ENCODE results near the gene EFCAB14.
"Not testable (repeated sequence)": the region's sequence is repeated elsewhere in the genome, so short reads cannot be mapped to it uniquely, and the experiment has no call there.

Gene EFCAB14, protein sequence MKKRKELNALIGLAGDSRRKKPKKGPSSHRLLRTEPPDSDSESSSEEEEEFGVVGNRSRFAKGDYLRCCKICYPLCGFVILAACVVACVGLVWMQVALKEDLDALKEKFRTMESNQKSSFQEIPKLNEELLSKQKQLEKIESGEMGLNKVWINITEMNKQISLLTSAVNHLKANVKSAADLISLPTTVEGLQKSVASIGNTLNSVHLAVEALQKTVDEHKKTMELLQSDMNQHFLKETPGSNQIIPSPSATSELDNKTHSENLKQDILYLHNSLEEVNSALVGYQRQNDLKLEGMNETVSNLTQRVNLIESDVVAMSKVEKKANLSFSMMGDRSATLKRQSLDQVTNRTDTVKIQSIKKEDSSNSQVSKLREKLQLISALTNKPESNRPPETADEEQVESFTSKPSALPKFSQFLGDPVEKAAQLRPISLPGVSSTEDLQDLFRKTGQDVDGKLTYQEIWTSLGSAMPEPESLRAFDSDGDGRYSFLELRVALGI

DNA sequence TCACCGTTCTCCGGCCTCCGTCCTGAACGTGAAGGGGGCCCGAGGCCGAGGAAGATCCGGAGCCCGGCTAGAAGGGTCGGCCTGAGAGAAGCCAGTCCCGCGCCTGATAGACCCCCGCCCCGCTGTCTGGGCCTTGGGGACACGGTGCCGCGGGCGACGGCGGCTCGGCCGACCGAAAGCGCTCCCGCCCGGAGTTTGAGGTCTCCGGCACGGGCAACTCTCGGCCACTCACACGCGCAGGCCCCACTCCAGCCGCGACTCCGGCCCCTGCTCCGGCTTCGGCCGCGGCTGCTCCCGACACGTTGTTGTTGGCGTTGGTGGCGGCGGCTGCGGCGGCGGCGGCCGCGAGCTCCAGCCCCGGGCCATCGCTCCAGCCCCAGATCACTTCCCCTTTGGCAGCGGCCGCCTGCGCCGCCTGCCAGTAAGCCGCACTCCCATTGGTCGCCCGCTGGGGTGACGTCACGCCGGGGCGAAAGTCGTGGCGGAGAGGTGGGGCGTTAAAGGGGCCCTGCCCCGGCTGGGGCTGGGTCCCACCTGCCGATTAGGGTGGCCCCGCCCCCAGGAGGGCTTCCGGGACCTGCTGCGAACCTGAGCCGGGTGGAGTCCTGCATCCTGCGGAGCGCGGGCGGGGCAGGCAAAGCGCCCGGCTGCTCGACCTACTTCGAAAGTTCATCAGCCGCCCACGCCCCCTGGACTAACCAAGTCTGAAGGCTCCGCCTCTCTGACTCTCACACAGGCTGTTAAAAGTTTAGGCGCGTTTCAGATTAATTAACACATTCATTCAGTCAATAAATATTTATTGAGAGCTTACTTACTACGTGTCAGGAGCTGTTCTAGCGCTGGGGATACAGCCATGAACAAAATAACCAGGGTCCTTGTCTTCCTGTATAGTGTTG is at the start of gene EFCAB14:
EFCAB14 (minus strand) TSS at position 388 of the 896 bp plus-strand sequence. CDS start 1,027 bp downstream, outside the sequence.
- DNase-seq = peak; percentile 84

DNA sequence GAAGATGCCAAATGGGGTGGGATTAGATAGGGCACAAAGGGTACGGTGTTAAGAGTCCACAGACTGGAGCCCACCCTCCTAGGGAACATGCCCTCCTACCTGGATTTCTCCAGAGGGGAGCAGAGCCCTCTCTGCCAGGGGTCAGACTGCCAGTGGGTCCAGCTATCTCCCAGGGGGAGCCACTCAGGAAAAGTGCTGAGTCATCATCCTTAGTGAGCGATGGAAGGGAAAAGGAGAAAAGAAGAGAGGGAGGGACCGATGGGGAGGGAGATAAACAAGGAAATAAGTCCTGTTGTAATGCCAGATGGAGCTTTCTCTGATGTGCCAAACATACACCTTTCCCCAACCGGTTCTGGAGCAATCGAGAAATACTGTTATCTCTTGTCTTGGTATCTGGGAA is 49.5 kb upstream of the EFCAB14 start:
- no peak for DNase-seq

DNA sequence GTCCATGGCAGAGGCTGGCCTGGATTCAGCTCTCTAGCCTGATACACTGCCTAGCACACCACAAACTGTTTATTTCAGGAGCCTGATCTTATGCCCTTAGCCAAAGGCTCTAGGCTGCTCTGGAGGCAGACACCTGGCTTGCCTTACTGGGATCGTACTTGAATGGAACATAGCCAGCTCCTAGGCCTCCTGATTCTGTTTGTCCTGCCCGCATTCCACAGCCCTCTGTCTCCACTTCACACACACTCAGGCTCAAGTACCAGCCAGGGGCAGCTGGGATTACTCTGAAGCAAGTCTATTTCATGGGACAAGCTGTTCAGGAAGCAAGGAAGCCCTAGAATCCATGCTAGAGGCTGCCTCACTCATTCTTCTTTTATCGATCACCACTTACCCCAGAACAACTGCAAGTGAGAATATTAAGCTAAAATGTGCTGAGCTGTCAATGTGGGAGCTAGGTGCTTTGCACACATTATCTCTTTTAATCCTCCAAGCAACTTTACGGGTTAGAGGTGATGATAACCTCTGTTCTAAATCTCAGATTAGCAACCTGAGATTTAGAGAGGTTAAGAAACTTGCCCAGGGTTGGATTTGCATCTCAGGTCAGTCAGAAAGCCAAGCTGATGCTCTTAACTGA is 48.9 kb upstream of the EFCAB14 start:
- no peak for DNase-seq

DNA sequence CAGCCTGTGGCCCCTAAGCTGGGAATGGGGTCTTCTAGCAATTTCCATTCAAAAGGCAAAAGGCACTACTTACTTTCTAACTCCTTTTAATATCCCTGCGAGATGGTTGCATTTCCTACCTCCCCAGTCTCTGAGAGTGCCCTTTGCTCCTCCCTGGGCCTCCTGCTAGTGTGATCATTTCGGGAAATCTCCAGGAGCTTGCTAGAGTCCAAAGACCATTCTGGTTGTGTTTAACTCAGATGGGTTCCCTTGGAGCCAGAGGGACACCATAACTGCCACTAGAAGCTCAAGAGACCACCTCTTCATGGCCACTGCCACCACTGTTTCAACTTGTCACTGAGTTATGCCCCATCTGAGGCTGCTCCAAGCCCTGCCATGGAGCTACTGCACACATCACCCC is 45.5 kb upstream of the EFCAB14 start:
- no peak for DNase-seq

DNA sequence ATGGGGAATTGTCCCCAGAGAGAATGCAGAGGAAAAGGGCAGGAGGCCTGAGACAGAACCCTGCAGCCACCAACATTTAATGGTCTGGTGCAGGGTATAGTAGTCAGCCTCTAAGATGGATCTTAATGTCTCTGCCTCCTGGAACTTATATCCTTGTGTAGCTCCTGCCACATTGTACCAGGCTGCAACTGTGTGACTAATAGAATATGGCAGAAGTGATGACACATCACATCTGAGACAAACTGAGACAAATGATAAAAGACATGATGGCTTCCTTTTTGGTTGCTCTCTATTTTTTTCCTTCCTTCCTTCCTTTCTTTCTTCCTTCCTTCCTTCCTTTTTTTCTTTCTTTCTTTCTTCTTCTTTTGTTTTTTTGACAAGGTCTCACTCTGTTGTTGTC is 42.8 kb upstream of the EFCAB14 start:
- no peak for DNase-seq

DNA sequence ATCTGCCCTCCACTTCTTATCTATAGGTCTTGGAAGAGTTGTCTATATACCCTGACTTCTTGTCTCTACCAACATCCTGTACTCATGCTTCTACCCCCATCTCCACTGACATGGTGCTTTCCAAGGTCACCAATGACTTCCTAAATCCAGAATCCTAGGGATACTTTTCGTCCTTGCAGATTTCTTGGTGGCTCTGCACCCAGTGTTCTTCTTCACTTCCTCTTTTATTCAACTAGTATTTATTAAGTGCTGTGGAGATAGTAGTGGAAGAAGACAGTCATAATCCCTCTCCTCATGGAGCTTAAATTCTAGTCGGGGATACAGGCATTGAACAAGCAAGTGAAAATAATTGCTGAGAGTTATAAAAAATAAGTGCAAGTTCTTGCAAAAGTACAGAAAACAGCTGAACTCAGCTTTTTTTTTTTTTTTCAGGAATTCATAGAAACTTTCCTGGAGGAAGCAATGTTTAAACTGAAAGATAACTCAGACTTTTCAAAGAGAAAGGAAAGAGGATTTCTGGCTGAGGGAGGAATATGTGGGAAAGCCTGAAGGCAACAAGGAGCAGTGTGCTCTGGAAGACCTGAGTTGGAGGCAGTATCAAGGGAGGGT is 41.7 kb upstream of the EFCAB14 start:
- no peak for DNase-seq

DNA sequence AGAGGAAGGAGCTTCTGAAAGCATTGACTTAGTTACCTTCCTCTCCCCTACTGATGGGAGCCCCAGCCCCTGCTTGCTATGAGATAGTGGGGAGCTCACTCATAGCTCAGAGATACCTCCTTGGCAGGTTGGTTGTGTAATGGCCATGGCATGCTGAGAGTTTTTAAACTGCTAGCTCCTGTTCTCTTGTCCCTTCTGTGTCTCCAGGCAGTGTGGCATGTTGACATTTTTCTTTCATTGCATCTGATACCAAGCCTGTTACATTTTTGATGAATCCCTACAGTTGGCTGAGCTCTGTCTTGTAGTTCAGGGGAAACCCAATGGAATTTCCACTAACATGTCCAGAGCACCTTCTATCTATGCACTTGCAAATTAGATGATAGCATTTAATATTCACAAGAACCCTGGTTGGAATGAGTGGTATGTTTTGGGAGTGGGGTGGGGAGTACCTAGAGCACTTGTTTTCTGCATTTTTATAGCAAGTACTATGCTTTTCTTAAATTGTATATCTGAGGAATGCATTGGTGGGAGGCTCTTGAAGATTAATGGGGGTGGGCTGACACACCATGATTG is 39.1 kb upstream of the EFCAB14 start:
- DNase-seq = no peak

DNA sequence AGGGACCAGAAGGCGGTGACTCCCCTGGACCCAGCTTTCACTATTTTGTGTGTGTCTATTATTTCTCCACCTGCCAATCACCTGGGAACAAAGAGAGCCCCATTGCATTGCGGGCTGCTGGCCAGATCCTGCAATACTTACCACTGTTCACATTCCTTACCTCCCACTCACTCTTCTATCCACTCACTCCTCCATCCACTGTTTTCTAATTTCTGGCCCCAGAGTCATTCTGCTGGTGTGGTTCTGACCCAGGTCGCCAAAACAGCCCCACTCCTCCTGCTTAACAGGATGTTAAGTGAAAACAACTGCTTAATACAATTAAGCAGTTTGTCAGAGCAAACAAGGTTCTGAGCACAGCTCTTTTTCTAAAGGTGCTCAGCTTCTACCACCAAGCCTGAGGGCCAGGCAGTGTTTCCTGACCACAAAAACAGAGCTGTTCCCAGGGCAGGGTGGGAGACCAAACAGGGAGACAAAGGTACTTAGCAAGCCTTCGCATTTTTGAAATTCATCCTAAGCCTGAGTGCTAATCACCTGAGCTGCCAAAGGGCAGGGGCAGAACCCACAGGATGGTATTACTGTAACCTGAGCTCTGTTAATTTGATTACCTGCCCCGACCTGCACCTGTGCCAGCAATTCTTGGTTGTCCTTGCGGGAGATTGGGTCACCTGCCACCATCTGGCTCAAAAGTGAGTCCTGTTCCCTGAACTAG is 38.5 kb upstream of the EFCAB14 start:
- DNase-seq = no peak

DNA sequence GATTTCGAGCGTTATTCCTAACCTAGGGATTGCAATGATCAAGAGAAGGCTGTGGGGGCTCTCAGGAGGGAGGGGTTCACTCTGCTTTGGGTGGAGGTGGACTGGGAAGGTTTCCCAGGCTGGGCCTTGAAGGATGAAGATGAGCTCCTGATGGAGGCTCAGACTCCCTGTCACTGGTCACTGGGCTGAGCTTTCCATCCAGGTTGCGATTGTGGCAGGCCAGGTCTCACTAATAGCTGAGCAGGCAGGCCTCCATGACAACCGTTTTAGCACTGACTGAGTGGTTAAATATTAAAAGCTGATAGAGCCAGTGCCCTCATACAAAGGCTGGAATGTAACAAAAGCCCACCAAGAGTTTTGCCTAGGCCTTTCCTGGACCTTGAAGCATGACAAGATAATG is 36.2 kb upstream of the EFCAB14 start:
- DNase-seq = no peak

DNA sequence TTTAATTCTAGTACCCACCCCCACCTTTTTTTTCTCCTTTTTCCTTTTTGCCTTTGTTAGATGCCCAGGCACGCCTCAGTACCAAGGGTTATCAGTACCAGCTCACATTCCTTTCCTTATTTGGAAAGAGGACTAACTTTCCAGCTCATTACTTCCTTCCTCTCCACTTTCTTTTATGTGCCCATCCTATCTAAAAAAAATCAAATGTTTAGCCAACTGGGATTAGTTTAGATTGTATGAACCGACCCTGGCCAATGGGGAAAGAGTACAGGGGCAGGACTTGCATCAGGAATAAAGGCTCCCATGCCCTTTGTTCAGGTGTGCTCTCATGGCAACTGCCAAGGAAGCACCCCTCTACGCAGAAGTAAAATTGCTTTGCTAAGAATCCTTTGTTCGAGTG is 35.8 kb upstream of the EFCAB14 start:
- not testable (repeated sequence) for DNase-seq

DNA sequence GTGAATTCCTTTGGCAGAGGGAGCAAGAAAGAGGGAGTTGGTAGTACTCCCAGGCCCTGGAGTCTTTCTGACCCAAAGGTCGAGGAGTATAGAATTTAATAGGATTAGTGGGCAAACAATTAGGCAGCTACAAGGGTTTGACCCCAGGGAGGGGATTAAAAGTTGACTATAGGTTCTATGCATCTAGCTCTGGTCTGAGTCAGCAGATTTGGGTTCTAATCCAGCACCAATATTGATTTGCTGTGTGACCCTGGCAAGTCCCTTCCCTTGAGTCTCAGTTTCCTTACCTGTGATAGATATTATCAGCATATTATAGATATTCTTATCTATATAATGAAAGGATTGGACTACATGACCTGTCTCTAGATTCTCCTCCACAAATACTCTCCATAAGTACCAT is 35.1 kb upstream of the EFCAB14 start:
- DNase-seq = no peak

DNA sequence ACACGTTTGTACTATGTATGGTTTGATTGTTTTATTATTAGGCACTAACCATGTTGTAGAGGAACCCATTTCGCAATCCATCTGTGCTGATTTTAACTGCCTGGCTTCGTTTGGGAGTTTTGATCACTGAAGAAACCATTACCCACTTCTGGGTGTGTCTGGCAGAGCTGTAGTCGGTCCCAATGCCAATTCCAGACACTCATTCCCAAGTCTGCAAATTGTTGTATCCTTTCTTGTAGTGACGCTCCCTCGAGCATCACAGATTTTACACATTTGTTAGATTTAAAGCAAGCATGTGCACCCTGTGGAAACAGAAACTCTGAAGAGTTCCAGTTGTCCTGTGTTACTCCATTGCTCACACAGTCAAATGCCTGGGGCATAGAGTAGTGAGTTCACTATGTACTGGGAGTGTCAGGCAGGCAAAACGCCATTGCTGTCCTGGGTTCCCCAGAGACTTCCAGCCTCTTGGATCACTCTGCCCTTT is 31.0 kb upstream of the EFCAB14 start:
- no peak for DNase-seq

DNA sequence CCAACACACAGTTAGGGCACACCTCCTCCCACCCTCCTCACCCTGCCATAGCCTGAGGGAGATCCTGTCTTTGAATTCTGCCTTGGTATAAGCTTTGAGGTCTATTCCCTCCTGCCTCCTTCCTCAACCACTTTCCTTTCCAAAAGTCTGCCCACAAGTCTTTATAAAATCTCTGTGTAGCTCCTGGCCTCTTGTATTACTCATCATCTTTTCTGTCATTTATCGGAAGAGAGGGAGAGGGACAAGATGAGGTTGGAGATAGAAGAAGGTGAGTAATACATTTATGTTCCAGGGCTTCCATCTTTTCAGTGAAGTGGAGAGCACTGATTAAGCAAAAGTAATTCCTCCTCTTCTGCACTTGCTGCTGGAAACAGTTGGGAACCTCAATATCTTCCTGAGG is 30.5 kb upstream of the EFCAB14 start:
- no peak for DNase-seq

DNA sequence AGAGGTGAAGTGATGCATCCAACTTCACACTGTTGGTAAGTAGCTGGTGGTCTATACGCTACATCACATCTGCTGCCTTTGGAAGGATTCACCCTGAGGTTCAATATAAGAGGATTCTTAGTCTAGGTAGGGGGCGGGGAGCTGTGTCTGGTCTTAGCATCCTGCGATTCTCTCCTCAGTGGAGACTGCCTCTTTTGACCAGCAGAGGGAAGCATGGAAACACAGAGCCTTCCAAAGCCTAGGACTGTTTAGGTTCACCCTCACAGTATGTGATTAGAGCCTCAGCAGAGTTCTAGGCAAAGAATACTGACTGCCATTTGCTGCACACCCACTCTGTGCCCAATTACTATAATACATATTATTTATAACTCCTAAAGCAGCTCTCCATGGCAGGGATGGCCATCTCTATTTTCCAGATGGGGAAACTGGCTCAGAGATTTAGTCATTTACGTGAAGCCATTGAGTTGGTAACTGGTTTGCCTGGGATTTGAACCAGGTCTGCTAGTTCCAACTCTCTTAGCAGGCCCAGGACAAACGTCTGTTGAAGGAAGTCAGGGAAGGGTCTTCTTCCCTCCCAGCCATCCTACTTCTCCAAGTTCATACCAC is 28.9 kb upstream of the EFCAB14 start:
- DNase-seq = peak; percentile 60

DNA sequence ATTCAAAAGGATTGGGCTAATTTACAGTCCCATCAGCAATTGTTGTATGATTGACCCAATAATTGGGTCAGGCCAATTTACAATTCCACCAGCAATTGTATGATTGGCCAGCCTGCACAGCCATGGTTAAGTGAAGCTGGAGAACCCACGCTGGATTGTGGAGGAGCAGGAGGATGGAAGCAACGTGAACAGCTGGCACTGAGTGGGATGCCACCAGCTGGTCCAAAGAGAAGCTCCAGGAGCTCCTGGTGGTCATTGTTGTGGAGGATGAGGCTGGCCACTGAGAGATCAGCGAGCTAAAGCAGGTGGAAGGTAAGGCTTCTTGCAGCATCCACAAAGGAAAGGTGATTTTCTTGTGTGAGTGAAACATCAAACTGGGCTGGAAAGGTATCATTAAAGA is 23.2 kb upstream of the EFCAB14 start:
- DNase-seq = no peak

DNA sequence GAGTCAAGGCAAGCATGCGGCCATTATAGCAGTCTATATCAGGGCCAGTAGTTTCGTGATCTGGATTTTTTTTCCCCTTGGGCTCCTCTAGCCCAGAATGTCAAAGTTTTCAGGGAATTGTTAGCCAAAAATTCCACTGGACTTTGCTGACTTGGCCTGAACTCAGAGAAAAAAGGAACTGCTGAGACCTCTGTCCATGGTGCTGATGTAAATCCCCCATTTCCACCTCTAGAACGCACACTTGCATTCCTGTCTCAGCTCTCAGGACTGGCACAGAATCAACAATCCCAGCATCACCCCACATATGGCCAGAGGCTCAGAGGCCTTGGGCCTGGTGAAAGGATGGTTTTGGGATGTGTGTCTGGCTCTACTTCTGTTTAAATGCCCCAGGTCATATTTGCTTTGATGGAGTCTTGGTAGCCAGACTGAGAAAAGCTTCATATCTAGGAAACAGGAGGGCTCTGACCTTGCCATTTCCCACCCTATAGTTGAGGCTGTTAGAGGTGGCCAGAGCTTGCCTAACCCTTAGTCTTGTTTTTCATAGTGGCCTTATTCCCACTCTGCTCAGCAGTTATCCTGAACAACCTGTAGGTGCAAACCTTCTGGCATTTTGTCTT is 16.9 kb upstream of the EFCAB14 start:
- DNase-seq = no peak

DNA sequence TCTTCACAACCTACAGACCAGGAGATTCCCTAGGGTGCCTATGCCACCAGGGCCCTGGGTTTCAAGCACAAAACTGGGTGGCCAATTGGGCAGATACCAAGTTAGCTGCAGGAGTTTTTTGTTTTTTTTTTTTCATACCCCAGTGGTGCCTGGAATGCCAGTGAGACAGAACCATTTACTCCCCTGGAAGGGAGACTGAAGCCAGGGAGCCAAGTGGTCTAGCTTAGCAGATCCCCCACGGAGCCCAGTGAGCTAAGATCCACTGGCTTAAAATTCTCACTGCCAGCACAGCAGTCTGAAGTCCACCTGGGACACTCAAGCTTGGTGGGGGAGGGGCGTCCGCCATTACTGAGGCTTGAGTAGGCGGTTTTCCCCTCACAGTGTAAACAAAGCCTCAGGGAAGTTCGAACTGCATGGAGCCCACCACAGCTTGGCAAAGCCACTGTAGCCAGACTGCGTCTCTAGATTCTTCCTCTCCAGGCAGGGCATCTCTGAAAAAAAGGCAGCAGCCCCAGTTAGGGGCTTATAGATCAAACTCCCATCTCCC is 9.5 kb upstream of the EFCAB14 start:
- DNase-seq = not testable (repeated sequence)

DNA sequence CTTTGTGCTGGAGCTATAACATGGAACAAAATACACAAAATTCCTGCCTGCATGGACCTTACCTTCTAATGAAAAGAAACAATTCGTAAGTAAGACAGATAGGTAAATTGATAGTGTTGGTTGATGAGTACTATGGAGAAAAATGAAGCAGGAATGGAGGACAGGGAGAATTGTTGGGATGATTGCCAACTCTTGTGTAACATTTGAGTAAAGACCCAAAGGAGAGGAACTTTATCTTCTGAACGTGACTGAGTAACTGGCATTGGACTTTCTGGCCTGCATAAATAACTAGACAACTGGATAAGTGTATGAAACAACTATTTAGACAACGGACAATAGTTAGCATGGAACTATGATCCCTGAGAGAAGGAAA is 6.8 kb upstream of the EFCAB14 start:
- DNase-seq = no peak

DNA sequence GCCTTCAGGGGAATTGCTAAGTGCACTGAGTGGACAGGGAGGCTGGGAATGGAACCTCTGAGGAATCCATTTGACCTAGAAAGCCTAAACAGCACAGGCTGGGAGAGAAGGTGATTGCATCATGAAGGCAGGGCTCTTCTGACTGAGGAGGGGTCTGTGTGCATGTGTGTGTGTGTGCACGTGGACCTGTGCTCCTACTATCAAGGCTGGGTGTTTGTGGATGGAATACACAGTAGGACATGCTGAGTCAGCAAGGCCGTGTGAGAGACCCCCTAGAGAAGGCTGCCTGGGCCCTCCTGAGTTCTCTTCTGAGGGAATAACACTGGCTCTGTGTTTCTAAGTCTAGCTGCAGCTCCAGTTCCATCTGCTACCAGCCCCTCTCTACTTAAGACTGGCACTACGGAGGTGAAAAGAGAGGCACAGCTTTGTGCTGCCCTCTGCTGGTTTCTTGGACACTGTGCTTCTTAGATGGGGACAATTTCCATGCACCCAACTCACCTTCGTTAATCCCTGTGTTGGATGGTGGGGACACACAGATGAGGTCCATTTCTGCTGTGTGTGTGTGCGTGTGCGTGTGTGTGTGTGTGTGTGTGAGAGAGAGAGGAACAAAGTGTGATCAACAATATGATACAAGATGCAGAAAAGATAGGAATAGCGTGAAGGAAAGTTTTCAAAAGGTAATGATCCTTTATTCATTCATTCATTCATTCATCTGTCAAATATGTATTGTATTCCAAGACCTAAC is 6.2 kb upstream of the EFCAB14 start:
- DNase-seq = peak; percentile 74

DNA sequence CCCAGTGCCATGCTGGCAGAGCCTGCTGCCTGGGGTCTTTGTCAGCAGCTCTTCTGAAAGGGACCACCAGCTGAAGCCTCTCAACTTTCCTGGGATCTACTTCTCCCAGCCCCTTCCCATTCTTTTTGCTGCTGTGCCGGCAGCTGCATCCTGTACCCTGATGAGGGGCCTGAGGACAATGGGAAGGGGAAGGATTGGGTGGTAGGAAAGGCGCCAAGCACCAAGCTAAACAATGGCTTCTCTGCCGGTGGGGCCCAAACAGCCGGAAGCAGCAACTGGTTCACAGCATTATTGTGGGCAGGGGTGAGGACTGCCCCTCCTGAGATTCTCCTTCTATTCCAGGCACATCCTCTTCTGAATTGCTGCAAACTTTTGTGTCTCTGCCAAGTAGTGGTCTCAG is 5.0 kb upstream of the EFCAB14 start:
- no peak for DNase-seq
